NCI-H128 (cell line): ENCODE results near the gene PSMG3.
"Not testable (repeated sequence)": the region's sequence is repeated elsewhere in the genome, so short reads cannot be mapped to it uniquely, and the experiment has no call there.

ENCODE experiments used
- DNase-seq: peaks from one replicate; lab custom pipeline; 2025; ENCODE audit not compliant: unreplicated experiment; lab: John Stamatoyannopoulos, UW

Gene PSMG3

DNA sequence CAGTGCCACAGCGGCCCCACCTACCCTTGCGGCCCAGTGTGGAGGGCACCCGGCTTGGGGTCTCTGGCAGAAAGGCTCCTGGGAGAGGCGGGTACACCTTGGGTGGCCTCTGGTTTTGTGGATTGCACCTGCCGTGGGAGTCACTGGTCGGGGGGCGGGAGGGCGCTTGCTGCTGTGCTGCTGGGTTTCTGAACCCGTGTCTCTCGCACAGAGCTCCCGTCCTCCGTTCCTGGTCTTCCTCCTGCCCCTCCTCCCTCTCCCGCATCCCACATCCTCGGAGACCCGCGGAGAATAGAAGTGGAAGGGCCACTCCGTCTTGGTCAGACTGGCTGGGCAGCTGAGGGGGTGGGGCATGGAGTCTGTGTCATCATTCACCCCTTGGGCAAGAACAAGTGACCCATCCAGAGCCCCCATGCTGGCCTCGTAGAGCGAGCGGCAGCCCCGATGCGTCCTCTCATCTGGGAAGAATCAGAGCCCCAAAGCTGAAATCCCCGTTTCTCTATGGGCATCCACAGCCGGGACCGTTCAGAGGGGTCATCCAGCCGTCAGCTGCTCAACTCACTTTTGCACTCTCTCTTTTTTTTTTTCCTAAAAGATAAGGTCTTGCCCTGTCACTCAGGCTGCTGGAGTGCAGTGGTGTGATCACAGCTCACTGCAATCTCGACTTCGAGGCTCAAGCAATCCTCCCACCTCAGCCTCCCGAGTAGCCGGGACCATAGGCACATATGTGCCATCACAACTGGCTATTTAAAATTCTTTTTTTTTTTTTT, 35.3 kb downstream of the PSMG3 start:
- no peak for DNase-seq

DNA sequence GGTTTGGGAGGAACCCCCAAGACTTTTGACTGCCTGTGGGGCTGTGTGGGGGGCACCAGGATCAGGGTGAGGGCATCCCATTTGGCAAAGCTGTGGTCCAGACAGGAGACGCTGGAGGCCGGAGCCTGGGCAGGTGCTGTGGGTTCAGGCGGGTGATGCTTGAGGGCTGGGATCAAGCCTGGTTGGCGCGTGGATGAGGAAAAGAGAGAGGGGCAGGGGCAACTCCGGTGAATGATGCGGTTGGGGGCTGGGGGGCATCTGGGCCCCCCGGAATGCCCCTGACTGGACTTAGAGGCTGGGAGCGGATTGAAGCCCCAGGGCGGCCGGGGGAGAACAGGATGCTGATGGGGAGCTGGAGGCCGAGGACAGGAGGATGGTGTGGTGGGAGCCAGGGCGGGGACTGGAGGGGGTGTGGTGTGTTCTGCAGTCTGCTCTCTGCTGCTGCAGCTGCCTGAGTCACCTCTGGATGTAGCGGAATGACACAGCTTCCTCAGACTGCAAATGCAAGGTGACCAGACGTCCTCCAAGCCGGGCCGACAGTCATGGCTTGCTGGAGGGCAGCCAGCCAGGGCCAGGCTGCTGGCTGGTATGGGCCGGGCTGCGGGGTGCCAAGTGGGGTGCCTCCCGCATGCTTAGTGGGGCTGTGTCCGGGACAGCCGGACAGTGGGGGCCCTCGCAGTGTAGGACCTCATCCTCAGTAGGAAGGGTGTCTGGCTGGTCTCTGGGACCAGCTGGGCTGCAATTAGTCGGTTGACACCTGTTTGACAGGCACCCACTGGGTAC, 36.1 kb downstream of the PSMG3 start:
- DNase-seq: no peak

DNA sequence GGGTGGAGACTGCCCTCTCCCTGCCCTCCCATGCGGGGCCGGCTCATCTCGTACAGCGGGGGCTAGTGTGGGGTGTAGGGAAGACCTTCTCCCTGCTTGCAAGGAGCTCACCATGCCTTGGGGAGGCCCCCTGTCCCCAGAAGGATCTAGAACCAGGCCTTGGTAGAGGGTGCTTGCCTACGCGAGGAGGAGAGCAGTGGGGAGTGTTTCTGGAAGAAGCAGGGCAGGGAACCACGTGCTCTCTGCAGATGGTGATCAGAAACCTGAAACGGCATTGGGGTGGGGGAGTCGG, 36.6 kb downstream of the PSMG3 start:
- DNase-seq: no peak

GRCh38 chr7:1532456-1533254, 37.2 kb downstream of the PSMG3 start:
- no peak for DNase-seq

GRCh38 chr7:1531979-1532455, 37.8 kb downstream of the PSMG3 start:
- DNase-seq: no peak

- peak; percentile 9 for DNase-seq
Observed at GRCh38 chr7:1531263-1531978, 38.4 kb downstream of the PSMG3 start.

- DNase-seq: no peak
Observed at GRCh38 chr7:1530946-1531262, 38.9 kb downstream of the PSMG3 start.

DNA sequence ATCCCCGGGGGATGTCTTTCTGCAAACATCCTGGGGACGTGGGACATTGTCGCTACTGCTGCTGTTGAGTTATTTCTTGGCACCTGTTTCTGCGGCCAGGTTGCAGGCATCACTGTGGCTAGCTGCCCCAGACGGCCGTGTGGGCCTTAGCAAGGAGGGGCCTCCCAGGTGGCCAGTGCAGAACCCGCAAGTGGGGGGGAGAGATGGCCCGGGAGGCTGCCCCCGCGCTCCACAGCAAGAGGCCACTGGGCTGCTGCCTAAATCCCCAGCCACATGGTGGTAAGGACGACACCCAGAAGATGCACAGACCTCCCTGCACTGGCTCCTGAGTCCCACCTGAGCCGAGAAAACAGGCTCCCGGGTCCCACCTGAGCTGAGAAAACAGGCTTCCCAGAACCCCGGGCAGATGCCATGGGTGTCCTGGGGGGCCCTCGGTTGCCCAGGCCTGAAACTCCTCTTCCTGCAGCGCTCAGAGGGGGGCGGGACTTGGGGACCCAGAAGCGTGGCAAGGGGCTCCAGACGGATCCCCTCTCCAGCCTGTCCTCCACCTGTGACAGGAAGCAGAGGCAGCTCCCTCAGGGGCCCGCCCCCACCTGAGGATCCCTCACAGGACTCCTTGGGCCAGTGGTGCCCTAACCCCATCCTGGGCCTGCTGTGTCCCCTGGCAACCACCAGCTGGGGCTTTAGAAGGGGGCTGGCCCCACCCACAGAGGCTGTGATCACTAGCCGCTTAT, 40.3 kb downstream of the PSMG3 start:
- DNase-seq: no peak

GRCh38 chr7:1526271-1526754, 43.5 kb downstream of the PSMG3 start:
- no peak for DNase-seq

- no peak for DNase-seq
Observed at GRCh38 chr7:1525409-1525808, 44.4 kb downstream of the PSMG3 start.

DNA sequence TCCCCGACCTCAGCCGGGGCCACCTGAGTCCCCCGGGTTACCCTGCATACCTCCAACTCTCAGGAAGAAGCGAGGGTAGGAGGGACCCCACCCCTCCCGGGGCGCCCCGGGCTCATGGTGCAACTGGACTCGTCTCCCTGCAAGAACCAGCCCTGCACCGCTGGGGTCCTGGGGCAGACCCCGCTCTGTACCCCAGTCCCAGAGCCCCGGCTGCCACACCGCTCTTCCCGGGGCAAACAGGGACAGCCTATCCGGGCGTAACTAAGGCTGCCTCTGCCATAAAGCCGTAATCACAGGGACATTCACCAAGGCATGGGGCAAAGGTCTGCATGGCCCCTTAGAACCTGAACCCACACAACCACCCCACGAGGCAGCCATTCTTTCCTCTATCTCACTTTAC, 46.0 kb downstream of the PSMG3 start:
- no peak for DNase-seq

- no peak for DNase-seq
Observed at GRCh38 chr7:1523208-1523607, 46.6 kb downstream of the PSMG3 start.

- DNase-seq: no peak
Observed at GRCh38 chr7:1521456-1521855, 48.4 kb downstream of the PSMG3 start.

- DNase-seq: no peak
Observed at GRCh38 chr7:1520539-1521234, 49.1 kb downstream of the PSMG3 start.

GRCh38 chr7:1519322-1519922, 50.4 kb downstream of the PSMG3 start:
- not testable (repeated sequence) for DNase-seq
